Ascending aorta (tissue), 2 donors: ENCODE data around the gene GAREM1. TPM values are rescaled to one million over a fixed set of nuclear protein-coding genes. Genes with fewer than 3 reads are reported as not detected.
A peak's percentile ranks its signal among the peaks of the same experiment; 100 is the strongest.
"Not testable (repeated sequence)": the region's sequence is repeated elsewhere in the genome, so short reads cannot be mapped to it uniquely, and the experiment has no call there.

Source experiments
- DNase-seq, 2 donors: peaks; one replicate each; pipeline ENCODE4 v3.0.0-alpha.2; 2019; ENCODE audit warnings: low spot score in 2 of 2
- H3K27ac ChIP-seq, 2 donors: fragments of 200-600 bp; sonication (generic); one replicate each; pipeline ENCODE4 v1.5.1; 2016 to 2017; ENCODE audit warnings: mild to moderate bottlenecking in 1 of 2
- H3K27me3 ChIP-seq: fragments of 200-600 bp; sonication (generic); one replicate; pipeline ENCODE4 v1.5.1; 2017
- H3K36me3 ChIP-seq, 2 donors: fragments of 200-600 bp; sonication (generic); one replicate each; pipeline ENCODE4 v1.5.1; 2016
- H3K4me1 ChIP-seq, 2 donors: fragments of 200-600 bp; sonication (generic); one replicate each; pipeline ENCODE4 v1.5.1; 2016 to 2017; ENCODE audit warnings: mild to moderate bottlenecking in 1 of 2
- H3K4me3 ChIP-seq, 2 donors: fragments of 200-600 bp; sonication (generic); one replicate each; pipeline ENCODE4 v1.5.1; 2016 to 2017; ENCODE audit warnings: mild to moderate bottlenecking in 1 of 2
- H3K9me3 ChIP-seq, 2 donors: fragments of 200-600 bp; sonication (generic); one replicate each; pipeline ENCODE4 v1.5.1; 2016
- intact Hi-C: fragments of 100-400 bp; cut with DNase I; formaldehyde crosslinking; loops from one replicate; pipeline ENCODE4 v1.15.1; 2023
- total RNA-seq: library from RNA; depleted of rRNA; stranded (reverse); fragments of >200 nt; gene quantifications from one replicate; pipeline ENCODE4 v1.1.0, GENCODE V29; 2016
- TF ChIP-seq, protein P1 (sequence below), 3 experiments: fragments of 200-600 bp in 2 of 3; fragments of 450-650 bp in 1 of 3; sonication (generic) in 2 of 3; IDR thresholded peaks; one replicate each; pipeline ENCODE4 v1.5.1; 2016 to 2019; ENCODE audit warnings: antibody characterized with exemption in 3 of 3, mild to moderate bottlenecking in 1 of 3, moderate library complexity in 1 of 3

GAREM1 gene
- total RNA-seq, 1 donor from 2014 or later, result 8.9 TPM

DNA sequence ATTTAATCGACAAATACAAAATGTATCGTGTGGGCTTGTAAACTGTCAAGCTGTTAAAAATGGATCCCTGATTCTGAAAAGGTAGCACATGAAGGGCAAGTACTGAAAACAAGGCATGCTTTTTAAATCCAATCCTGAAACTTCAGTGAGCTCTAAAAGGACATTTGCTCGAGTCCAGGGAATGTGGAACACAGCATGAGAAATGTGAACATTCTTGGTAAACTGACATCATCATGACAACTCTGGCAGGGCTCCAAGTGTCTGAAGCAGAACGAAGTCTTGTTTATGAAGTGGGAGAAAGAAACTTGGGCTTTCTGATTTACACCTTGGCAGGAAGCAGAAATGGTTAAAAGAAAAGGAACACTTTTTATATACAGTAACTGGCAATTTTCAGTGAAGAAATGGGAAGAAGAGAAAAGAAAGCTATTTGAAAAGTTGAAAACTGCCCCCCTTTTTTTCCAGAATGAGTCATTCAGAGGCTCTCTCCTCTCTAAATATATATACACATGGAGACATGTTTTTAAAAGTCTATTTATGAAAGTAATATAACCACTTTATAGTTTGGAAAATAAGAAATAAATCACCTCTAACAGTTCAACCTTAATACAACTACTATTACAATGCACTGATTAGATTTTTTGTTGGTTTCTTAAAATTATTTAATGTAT is 120.8 kb downstream of the GAREM1 start:
- Histone ChIP-seq H3K4me3 (peak overlapping the region in 1 of 2 donors; percentile 1), H3K4me1 (peaks cover 0 to 47% of the 10 kb centered on the region in 2 donors), H3K27ac (peak overlapping the region; percentile 78 to 85), H3K9me3 (no peaks in the 10 kb centered on the region), H3K36me3 (no peaks in the 10 kb centered on the region), H3K27me3 (no peaks in the 10 kb centered on the region)
- TF ChIP-seq, protein P1, sequence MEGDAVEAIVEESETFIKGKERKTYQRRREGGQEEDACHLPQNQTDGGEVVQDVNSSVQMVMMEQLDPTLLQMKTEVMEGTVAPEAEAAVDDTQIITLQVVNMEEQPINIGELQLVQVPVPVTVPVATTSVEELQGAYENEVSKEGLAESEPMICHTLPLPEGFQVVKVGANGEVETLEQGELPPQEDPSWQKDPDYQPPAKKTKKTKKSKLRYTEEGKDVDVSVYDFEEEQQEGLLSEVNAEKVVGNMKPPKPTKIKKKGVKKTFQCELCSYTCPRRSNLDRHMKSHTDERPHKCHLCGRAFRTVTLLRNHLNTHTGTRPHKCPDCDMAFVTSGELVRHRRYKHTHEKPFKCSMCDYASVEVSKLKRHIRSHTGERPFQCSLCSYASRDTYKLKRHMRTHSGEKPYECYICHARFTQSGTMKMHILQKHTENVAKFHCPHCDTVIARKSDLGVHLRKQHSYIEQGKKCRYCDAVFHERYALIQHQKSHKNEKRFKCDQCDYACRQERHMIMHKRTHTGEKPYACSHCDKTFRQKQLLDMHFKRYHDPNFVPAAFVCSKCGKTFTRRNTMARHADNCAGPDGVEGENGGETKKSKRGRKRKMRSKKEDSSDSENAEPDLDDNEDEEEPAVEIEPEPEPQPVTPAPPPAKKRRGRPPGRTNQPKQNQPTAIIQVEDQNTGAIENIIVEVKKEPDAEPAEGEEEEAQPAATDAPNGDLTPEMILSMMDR (IDR thresholded peaks at IDR 0.05), result no peak
- intact Hi-C loops, result loop anchor here (2.0 to 10.0 kb wide), 4 partner anchors 33 to 255 kb away; partner anchors contain the start of gene RNF138
- DNase-seq, result peak; percentile 17 to 91

DNA sequence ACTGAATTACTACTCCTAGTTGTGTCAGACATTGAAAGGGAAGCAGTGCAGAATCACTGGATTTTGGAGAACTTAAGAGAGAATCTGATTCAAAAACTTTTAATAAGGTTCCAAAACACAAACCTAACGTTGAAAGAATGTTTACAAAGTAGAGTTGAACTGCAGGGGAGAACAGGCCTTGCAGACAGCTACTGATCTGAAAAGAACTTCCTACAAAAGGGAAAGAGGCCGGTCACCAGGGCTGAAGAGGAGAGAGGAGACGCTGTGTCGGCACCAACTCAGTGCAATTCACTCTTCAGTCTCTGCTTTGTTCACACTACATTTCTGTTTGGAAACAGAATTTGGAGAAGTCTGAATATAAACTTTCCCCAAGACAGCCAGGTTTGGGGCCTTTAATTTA is 124.0 kb downstream of the GAREM1 start:
- intact Hi-C loops, result loop anchor here (2.0 to 5.0 kb wide), 2 partner anchors 44 to 124 kb away; partner anchors contain the start of gene GAREM1
- H3K4me3 ChIP-seq, result peak overlapping the region in 1 of 2 donors; percentile 6
- TF ChIP-seq, protein P1 (IDR thresholded peaks at IDR 0.05), result no peak
- no peak for DNase-seq
- no peaks in the 10 kb centered on the region for H3K36me3 ChIP-seq
- peaks cover 0 to 42% of the 10 kb centered on the region in 2 donors for H3K4me1 ChIP-seq
- H3K9me3 ChIP-seq, result no peaks in the 10 kb centered on the region
- H3K27me3 ChIP-seq, result no peaks in the 10 kb centered on the region
- peak overlapping the region; percentile 78 to 85 for H3K27ac ChIP-seq

DNA sequence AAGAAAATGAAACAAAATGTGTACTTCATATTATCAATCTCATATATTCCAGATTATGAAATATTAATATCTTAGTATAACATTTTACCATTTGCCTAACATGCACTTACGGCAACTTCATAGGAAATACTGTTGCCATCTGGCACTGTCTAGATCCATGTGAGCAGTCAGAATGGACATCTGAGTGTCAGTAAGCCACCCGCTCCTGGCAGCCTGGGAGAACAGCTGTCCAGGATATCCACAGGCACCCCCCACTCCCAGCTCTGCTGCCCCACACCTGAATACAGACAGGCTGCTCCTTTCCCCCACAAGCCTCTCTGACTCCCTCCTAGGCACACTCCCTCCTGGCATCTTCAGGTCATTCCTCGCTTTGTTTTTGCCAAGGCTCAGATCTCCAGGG is 127.0 kb downstream of the GAREM1 start:
- Histone ChIP-seq H3K4me1 (peaks cover 0 to 20% of the 10 kb centered on the region in 2 donors), H3K36me3 (no peaks in the 10 kb centered on the region), H3K27ac (no peak overlapping the region), H3K4me3 (no peak overlapping the region), H3K9me3 (no peaks in the 10 kb centered on the region), H3K27me3 (no peaks in the 10 kb centered on the region)
- intact Hi-C loops, result no loop called here
- TF ChIP-seq, protein P1 (IDR thresholded peaks at IDR 0.05), result no peak
- no peak for DNase-seq

- H3K4me3 ChIP-seq, intact Hi-C loops, H3K27ac ChIP-seq, H3K4me1 ChIP-seq, H3K36me3 ChIP-seq, H3K9me3 ChIP-seq, H3K27me3 ChIP-seq, DNase-seq: not testable (repeated sequence)
These were observed 129.6 kb downstream of the GAREM1 start for GRCh38 chr18:32341112-32341511.

- no peaks in the 10 kb centered on the region for H3K36me3 ChIP-seq
- H3K9me3 ChIP-seq, result no peaks in the 10 kb centered on the region
- no peaks in the 10 kb centered on the region for H3K27me3 ChIP-seq
- no peak overlapping the region for H3K27ac ChIP-seq
- no peaks in the 10 kb centered on the region for H3K4me1 ChIP-seq
- intact Hi-C loops, result no loop called here
- H3K4me3 ChIP-seq, result no peak overlapping the region
- DNase-seq, result no peak
- TF ChIP-seq, protein P1 (IDR thresholded peaks at IDR 0.05), result no peak
These were observed 131.6 kb downstream of the GAREM1 start for GRCh38 chr18:32339045-32339444.

DNA sequence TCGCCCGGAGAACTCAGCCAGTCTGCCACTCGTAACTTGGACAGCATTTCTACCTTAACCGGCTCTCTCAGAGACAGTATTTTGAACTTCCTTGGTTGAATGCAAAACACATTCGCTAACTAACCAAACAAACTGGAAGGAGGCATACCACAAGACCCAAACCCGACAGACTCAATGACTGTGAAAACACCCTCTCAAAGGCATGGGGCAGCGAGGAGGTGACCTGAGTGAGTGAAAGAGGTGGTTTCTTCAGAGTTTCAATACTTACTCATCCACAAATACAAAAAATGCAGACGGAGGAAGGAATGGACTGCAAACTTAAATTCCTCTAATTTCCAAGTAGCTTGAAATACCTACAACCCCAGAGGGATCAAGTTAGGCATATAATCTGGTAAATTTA is 132.9 kb downstream of the GAREM1 start:
- no peak for DNase-seq
- Histone ChIP-seq H3K27ac (no peak overlapping the region), H3K27me3 (no peaks in the 10 kb centered on the region), H3K4me1 (no peaks in the 10 kb centered on the region), H3K9me3 (no peaks in the 10 kb centered on the region), H3K36me3 (no peaks in the 10 kb centered on the region), H3K4me3 (no peak overlapping the region)
- TF ChIP-seq, protein P1 (IDR thresholded peaks at IDR 0.05), result no peak
- intact Hi-C loops, result no loop called here
